Suprapubic skin (tissue), 4 donors: ENCODE measurements around the gene IER2.
"Not testable (repeated sequence)": the region's sequence is repeated elsewhere in the genome, so short reads cannot be mapped to it uniquely, and the experiment has no call there.

Source experiments
- POLR2A ChIP-seq, 2 donors: fragments of 450-650 bp; IDR thresholded peaks; one replicate each; pipeline ENCODE4 v1.6.1; 2017; ENCODE audit warnings: antibody characterized with exemption in 2 of 2, mild to moderate bottlenecking in 2 of 2, moderate library complexity in 2 of 2
- POLR2AphosphoS5 ChIP-seq, 3 donors: sonication (generic); formaldehyde crosslinking; IDR thresholded peaks; one replicate each; pipeline ENCODE4 v1.6.1; 2017; ENCODE audit warnings: antibody characterized with exemption in 3 of 3

- TF ChIP-seq POLR2A, POLR2AphosphoS5 (IDR thresholded peaks at IDR 0.05): not testable (repeated sequence)
Observed at GRCh38 chr19:13186688-13187087, 36.5 kb downstream of the IER2 start.
